ENCODE measurements around the gene CRIM1. TPM values are rescaled to one million over a fixed set of nuclear protein-coding genes. Genes with fewer than 3 reads are reported as not detected.

The CRIM1 gene
- total and polyA plus RNA-seq, 2 donors (not counting 1 experiment from before 2014, with no cell fraction given), result 364 to 661 TPM

- Histone ChIP-seq H3K4me3 (replicated peaks in 1 of 4; ENCODE audit: control extremely low read depth in 1 of 4, insufficient read depth in 1 of 4, low read depth in 3 of 4, low read length in 4 of 4) (no peak overlapping the region), H4K20me1 (ENCODE audit: control insufficient read depth, extremely low read depth, insufficient read depth, low read length) (no peaks in the 10 kb centered on the region), H3K9ac (ENCODE audit: insufficient read depth, low read length) (no peak overlapping the region), H3K36me3 (ENCODE audit: control insufficient read depth, insufficient read depth, low read length) (peaks cover 1% of the 10 kb centered on the region), H3K4me1 (ENCODE audit: control insufficient read depth, extremely low read depth, insufficient read depth, low read length) (peaks cover 3% of the 10 kb centered on the region), H3K27me3 (ENCODE audit: control insufficient read depth, insufficient read depth, low read length) (no peaks in the 10 kb centered on the region), H2AFZ (ENCODE audit: low read length) (no peak overlapping the region), H3K79me2 (ENCODE audit: control insufficient read depth, insufficient read depth, low read length) (peaks cover 5% of the 10 kb centered on the region), H3K27ac (ENCODE audit: insufficient read depth, low read length) (no peak overlapping the region), H3K4me2 (ENCODE audit: extremely low read depth, insufficient read depth, low read length) (no peak overlapping the region), H3K9me3 (ENCODE audit: control insufficient read depth, insufficient read depth, low read depth, low read length) (no peaks in the 10 kb centered on the region)
- DNase-seq (ENCODE audit: low read depth in 2 of 2), result no peak
- no peak for TF ChIP-seq EZH2 (IDR thresholded peaks at IDR 0.05; ENCODE audit: low read length, missing control alignments)
- TF ChIP-seq CTCF (conservative IDR thresholded peaks at IDR 0.05 in 1 of 2, IDR thresholded peaks at IDR 0.05 in 1 of 2; ENCODE audit: low read depth in 1 of 2, low read length in 2 of 2), result no peak
These were observed 199.0 kb downstream of the CRIM1 start for GRCh38 chr2:36554531-36554930.

GRCh38 chr2:36555789-36556188 is 200.2 kb downstream of the CRIM1 start:
- Histone ChIP-seq H3K79me2 (ENCODE audit: control insufficient read depth, insufficient read depth, low read length) (peaks cover 11% of the 10 kb centered on the region), H3K36me3 (ENCODE audit: control insufficient read depth, insufficient read depth, low read length) (peaks cover 2% of the 10 kb centered on the region), H3K27me3 (ENCODE audit: control insufficient read depth, insufficient read depth, low read length) (no peaks in the 10 kb centered on the region), H3K9ac (ENCODE audit: insufficient read depth, low read length) (no peak overlapping the region), H2AFZ (ENCODE audit: low read length) (no peak overlapping the region), H3K9me3 (ENCODE audit: control insufficient read depth, insufficient read depth, low read depth, low read length) (no peaks in the 10 kb centered on the region), H3K4me1 (ENCODE audit: control insufficient read depth, extremely low read depth, insufficient read depth, low read length) (peaks cover 5% of the 10 kb centered on the region), H3K27ac (ENCODE audit: insufficient read depth, low read length) (no peak overlapping the region), H4K20me1 (ENCODE audit: control insufficient read depth, extremely low read depth, insufficient read depth, low read length) (no peaks in the 10 kb centered on the region), H3K4me2 (ENCODE audit: extremely low read depth, insufficient read depth, low read length) (no peak overlapping the region), H3K4me3 (replicated peaks in 1 of 4; ENCODE audit: control extremely low read depth in 1 of 4, insufficient read depth in 1 of 4, low read depth in 3 of 4, low read length in 4 of 4) (no peak overlapping the region)
- TF ChIP-seq CTCF (conservative IDR thresholded peaks at IDR 0.05 in 1 of 2, IDR thresholded peaks at IDR 0.05 in 1 of 2; ENCODE audit: low read depth in 1 of 2, low read length in 2 of 2) (no peak), EZH2 (IDR thresholded peaks at IDR 0.05; ENCODE audit: low read length, missing control alignments) (no peak)
- DNase-seq (ENCODE audit: low read depth in 2 of 2), result no peak

- Histone ChIP-seq H3K4me2 (ENCODE audit: extremely low read depth, insufficient read depth, low read length) (peak overlapping the region; percentile 23), H3K4me3 (replicated peaks in 1 of 4; ENCODE audit: control extremely low read depth in 1 of 4, insufficient read depth in 1 of 4, low read depth in 3 of 4, low read length in 4 of 4) (no peak overlapping the region), H3K27ac (ENCODE audit: insufficient read depth, low read length) (peak overlapping the region; percentile 41), H3K27me3 (ENCODE audit: control insufficient read depth, insufficient read depth, low read length) (no peaks in the 10 kb centered on the region), H3K36me3 (ENCODE audit: control insufficient read depth, insufficient read depth, low read length) (peaks cover 2% of the 10 kb centered on the region), H3K9me3 (ENCODE audit: control insufficient read depth, insufficient read depth, low read depth, low read length) (no peaks in the 10 kb centered on the region), H2AFZ (ENCODE audit: low read length) (no peak overlapping the region), H3K4me1 (ENCODE audit: control insufficient read depth, extremely low read depth, insufficient read depth, low read length) (peaks cover 9% of the 10 kb centered on the region), H3K9ac (ENCODE audit: insufficient read depth, low read length) (no peak overlapping the region), H3K79me2 (ENCODE audit: control insufficient read depth, insufficient read depth, low read length) (peaks cover 12% of the 10 kb centered on the region), H4K20me1 (ENCODE audit: control insufficient read depth, extremely low read depth, insufficient read depth, low read length) (no peaks in the 10 kb centered on the region)
- peak; percentile 44 to 86 for DNase-seq (ENCODE audit: low read depth in 2 of 2)
- TF ChIP-seq CTCF (conservative IDR thresholded peaks at IDR 0.05 in 1 of 2, IDR thresholded peaks at IDR 0.05 in 1 of 2; ENCODE audit: low read depth in 1 of 2, low read length in 2 of 2) (no peak), EZH2 (IDR thresholded peaks at IDR 0.05; ENCODE audit: low read length, missing control alignments) (no peak)
These were observed 201.3 kb downstream of the CRIM1 start for GRCh38 chr2:36556842-36557241.

All from fibroblast of lung (primary cell).